SK-N-DZ (cell line): ENCODE measurements around the gene RAB28.
"Not testable (repeated sequence)": the region's sequence is repeated elsewhere in the genome, so short reads cannot be mapped to it uniquely, and the experiment has no call there.

Experiments used
- DNase-seq: peaks from one replicate; pipeline ENCODE4 v3.0.0-alpha.2; 2015; ENCODE audit warnings: low spot score

RAB28 gene

GRCh38 chr4:13452927-13453579 lies 31.1 kb downstream of the RAB28 start:
- DNase-seq = no peak

GRCh38 chr4:13449590-13449989 lies 34.5 kb downstream of the RAB28 start:
- DNase-seq = no peak

GRCh38 chr4:13445841-13446790 lies 38.0 kb downstream of the RAB28 start:
- no peak for DNase-seq

- no peak for DNase-seq
Observed at GRCh38 chr4:13441506-13441905, 42.6 kb downstream of the RAB28 start.

DNA sequence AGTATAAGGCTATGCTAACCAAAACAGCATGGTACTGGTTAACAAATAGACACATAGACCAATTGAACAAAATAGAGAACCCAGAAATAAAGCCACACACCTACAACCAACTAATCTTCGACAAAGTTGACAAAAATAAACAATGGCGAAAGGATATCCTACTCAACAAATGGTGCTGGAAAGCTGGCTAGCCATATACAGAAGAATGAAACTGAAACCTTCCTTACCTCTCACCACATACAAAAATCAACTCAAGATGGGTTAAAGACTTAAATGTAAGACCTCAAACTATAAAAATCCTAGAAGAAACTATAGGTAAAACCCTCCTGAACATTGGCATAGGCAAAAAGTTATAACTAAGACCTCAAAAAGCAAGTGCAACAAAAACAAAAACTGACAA lies 47.2 kb downstream of the RAB28 start:
- DNase-seq = no peak

DNA sequence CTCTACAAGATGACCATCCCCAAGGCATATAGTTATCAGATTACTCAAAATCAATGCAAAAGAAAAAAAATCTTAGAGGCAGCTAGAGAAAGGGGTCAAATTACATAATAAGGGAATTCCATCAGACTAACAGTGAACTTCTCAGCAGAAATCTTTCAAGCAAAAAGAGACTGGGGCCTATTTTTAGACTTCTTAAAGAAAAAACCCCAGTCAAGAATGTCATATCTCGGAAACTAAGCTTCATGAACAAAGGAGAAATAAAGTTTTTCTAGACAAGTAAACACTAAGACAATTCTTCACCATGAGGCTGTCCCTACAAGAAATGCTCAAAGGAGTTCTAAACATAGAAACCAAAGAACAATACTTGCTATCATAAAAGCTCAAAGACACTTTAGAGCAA lies 51.7 kb downstream of the RAB28 start:
- no peak for DNase-seq

- DNase-seq = no peak
Observed at GRCh38 chr4:13430834-13431568, 53.1 kb downstream of the RAB28 start.

DNA sequence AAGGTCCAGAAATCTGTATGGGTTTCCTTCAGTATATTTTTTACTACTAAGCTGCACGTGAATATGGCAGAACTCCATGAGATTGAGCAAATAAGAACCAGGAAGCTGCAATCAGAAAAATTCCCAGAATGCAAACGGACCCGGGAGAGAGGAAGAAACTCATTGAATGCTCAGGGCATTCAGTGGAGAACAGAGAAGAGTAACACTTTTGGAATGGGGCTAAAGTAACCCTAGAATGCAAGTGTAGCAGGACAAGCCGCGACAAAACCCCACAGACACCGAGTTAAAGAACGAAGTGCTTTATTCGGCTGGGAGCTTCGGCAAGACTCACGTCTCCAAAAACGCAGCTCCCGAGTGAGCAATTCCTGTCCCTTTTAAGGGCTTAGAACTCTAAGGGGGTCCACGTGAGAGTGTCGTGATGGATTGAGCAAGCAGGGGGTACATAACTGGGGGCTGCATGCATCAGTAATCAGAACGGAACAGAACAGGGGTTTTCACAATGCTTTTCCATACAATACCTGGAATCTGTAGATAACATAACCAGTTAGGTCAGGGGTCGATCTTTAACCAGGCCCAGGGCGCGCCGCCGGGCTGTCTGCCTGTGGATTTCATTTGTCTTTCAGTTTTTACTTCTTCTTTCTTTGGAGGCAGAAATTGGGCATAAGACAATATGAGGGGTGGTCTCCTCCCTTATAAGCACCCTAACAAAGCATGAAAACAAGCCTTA lies 56.4 kb downstream of the RAB28 start:
- DNase-seq = no peak

DNA sequence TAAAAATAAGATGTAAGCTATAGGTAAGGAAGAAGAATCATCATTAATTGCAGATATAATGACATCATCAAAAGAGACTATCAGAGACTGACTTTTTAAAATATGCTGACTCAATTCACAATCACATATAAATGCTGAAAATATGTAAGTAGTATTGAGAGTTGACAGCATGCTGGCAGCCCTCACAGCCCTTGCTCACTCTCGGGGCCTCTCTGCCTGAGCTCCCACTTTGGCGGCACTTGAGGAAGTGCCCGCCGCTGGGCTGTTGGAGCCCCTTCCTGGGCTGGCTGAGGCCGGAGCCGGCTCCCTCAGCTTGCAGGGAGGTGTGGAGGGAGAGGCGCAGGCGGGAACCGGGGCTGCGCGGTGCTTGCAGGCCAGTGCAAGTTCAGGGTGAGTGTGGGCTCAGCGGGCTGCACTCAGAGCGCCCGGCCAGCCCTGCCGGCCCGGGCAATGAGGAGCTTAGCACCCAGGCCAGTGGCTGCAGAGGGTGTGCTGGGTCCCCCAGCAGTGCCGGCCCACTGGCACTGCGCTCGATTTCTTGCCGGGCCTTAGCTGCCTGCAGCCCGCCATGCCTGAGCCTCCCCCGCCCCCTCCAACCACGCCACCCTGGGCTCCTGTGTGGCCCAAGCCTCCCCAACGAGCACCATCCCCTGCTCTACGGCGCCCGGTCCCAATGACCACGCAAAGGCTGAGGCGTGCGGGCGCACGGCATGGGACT lies 68.9 kb downstream of the RAB28 start:
- no peak for DNase-seq

GRCh38 chr4:13413729-13414437 lies 70.3 kb downstream of the RAB28 start:
- DNase-seq = no peak

GRCh38 chr4:13411942-13412341 lies 72.2 kb downstream of the RAB28 start:
- no peak for DNase-seq

DNA sequence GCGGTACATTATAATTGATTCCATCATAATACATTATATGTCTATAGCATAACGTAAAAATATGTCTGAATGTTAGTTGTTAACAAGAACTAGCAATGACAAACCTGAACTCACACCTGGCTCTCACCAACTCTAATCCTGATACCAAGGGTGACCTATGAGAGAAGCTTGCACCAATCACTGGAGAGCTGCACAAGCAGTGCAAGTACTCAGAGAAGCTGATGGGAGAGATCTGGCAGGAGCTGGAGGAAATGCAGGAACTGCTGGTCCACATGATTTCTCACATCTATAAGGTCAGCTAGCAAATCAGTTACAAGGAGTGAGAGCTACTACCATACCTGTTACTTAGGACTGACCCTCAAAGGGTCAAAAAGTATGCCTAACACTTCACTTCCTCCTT lies 74.8 kb downstream of the RAB28 start:
- DNase-seq = no peak

DNA sequence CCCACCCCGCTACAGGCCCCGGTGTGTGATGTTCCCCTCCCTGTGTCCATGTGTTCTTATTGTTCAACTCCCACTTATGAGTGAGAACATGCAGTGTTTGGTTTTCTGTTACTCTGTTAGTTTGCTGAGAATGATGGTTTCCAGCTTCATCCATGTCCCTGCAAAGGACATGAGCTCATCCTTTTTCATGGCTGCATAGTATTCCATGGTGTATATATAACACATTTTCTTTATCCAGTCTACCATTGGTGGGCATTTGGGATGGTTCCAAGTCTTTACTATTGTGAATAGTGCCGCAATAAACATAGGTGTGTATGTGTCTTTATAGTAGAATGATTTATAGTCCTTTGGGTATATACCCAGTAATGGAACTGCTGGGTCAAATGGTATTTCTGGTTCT lies 78.0 kb downstream of the RAB28 start:
- DNase-seq = not testable (repeated sequence)

- no peak for DNase-seq
Observed at GRCh38 chr4:13403833-13404232, 80.3 kb downstream of the RAB28 start.

DNA sequence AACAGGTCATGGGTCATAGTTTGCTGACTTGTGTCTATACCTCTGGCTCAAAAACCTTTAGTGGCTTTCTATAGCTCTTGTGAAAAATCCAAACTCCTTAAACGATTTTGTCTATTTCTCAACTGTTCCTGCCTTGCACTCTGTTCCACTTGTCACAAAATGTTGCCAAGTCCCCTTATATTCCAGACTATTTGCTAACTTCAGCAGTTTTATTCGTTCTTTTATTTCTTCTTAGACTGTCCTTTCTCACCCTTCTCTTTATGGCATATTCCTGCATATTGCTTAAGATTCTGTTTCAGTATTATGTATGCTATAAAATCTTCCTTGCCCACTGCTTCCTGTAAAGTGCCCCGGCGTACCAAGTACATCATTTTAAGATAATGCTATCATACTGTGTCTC lies 80.8 kb downstream of the RAB28 start:
- DNase-seq = no peak

DNA sequence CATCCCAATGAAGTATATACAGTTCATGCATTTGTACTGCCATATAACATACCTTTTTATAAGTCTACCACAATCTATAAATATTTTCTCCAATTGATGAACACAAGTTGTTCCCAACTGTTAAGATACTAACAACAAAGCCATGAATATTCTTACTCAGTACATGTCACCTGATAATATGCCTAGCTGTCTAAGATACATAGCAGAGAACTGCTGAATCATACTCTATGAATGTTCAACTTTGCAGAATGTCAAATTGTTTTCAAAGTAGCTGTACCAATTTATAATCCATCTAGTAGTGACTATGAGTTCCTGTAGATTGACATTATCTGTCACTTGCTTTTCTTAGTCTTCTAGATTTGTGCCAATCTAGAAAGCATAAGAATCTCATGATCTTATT lies 84.9 kb downstream of the RAB28 start:
- DNase-seq = no peak

DNA sequence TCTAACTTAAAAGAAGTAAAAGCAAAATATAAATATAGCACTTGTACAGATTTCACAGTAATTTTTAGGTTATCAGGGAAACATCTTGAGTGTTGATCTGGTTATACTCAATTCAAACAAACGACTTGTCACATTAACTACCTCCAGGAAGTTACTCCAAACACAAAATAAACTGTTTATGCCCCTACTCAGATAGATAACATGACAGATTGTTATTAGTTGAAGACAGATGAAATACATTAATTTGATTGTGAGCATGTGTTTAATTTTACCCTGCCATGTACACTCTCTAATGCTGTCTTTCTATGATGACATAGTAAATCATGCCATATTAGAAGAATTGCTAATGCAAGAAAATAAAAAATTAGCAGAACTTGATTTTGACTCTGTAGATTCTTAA lies 88.0 kb downstream of the RAB28 start:
- DNase-seq = peak; percentile 36

DNA sequence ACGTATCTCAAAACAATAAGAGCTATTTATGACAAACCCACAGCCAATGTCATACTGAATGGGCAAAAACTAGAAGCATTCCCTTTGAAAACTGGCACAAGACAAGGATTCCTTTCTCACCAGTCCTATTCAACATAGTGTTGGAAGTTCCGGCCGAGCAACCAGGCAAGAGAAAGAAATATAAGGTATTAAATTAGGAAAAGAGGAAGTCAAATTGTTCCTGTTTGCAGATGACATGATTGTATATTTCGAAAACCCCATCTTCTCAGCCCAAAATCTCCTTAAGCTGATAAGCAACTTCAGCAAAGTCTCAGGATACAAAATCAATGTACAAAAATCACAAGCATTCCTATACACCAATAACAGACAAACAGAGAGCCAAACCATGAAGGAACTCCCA lies 94.2 kb downstream of the RAB28 start:
- DNase-seq = not testable (repeated sequence)

GRCh38 chr4:13386405-13387107 lies 97.6 kb downstream of the RAB28 start:
- DNase-seq = no peak

DNA sequence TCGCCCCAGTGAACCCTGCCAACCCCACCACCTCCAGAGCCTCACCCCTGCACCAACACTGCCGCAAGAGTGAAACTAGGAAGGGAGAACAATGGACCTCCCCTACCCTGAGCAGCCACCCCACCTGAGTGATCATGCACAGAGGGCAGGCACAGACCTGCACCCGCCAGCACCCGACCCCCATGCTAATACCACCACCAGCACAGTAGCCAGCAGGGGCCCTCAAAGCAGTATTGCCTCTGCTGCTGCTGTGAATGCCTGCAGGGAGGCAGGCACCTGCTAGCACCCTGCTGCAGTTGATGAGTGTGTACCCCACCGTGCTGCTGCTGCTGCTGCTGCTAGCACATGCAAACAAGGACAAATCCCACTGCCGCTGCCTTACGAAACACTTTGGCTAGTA lies 100.1 kb downstream of the RAB28 start:
- no peak for DNase-seq
